GM19328 (cell line): Measurements from ENCODE around the gene FNDC1.
"Not testable (repeated sequence)": the region's sequence is repeated elsewhere in the genome, so short reads cannot be mapped to it uniquely, and the experiment has no call there.

ENCODE experiments used
- ATAC-seq: cut with Tn5 transposase; IDR thresholded peaks from one replicate; pipeline ENCODE4 v1.9.1; 2021; ENCODE audit warnings: mild to moderate bottlenecking, moderate library complexity; ENCODE audit not compliant: unreplicated experiment

The FNDC1 gene

GRCh38 chr6:159169193-159169555 is at the start of gene FNDC1:
FNDC1 (plus strand) TSS chr6:159169400; CDS start chr6:159169597, 197 bp downstream.
- ATAC-seq, result no peak

- no peak for ATAC-seq
These were observed 49.4 kb upstream of the FNDC1 start for GRCh38 chr6:159119791-159120190.

- no peak for ATAC-seq
These were observed 47.7 kb upstream of the FNDC1 start for GRCh38 chr6:159121486-159121885.

GRCh38 chr6:159122453-159122852 is 46.7 kb upstream of the FNDC1 start:
- ATAC-seq, result no peak

- not testable (repeated sequence) for ATAC-seq
These were observed 45.4 kb upstream of the FNDC1 start for GRCh38 chr6:159123831-159124230.

- no peak for ATAC-seq
These were observed 44.1 kb upstream of the FNDC1 start for GRCh38 chr6:159125014-159125609.

GRCh38 chr6:159125951-159126352 is 43.2 kb upstream of the FNDC1 start:
- no peak for ATAC-seq

GRCh38 chr6:159126590-159126989 is 42.6 kb upstream of the FNDC1 start:
- peak; percentile 11 for ATAC-seq

GRCh38 chr6:159127701-159128100 is 41.5 kb upstream of the FNDC1 start:
- ATAC-seq, result no peak

GRCh38 chr6:159128978-159129377 is 40.2 kb upstream of the FNDC1 start:
- no peak for ATAC-seq

- no peak for ATAC-seq
These were observed 38.4 kb upstream of the FNDC1 start for GRCh38 chr6:159130846-159131245.

- ATAC-seq, result no peak
These were observed 37.5 kb upstream of the FNDC1 start for GRCh38 chr6:159131709-159132108.

GRCh38 chr6:159132664-159133063 is 36.5 kb upstream of the FNDC1 start:
- ATAC-seq, result no peak

- ATAC-seq, result no peak
These were observed 34.4 kb upstream of the FNDC1 start for GRCh38 chr6:159134701-159135364.

GRCh38 chr6:159137676-159138075 is 31.5 kb upstream of the FNDC1 start:
- ATAC-seq, result no peak

- no peak for ATAC-seq
These were observed 26.7 kb upstream of the FNDC1 start for GRCh38 chr6:159142531-159142930.

GRCh38 chr6:159148641-159149040 is 20.6 kb upstream of the FNDC1 start:
- no peak for ATAC-seq

- ATAC-seq, result no peak
These were observed 19.6 kb upstream of the FNDC1 start for GRCh38 chr6:159149641-159150040.

- no peak for ATAC-seq
These were observed 17.8 kb upstream of the FNDC1 start for GRCh38 chr6:159151266-159151855.

GRCh38 chr6:159152041-159152440 is 17.2 kb upstream of the FNDC1 start:
- no peak for ATAC-seq

- no peak for ATAC-seq
These were observed 16.4 kb upstream of the FNDC1 start for GRCh38 chr6:159152782-159153181.

GRCh38 chr6:159155679-159156078 is 13.5 kb upstream of the FNDC1 start:
- ATAC-seq, result no peak
